Hepatocyte (in vitro differentiated cells): ENCODE data around the gene MAPKAP1. TPM values are rescaled to one million over a fixed set of nuclear protein-coding genes. Genes with fewer than 3 reads are reported as not detected.
A peak's percentile ranks its signal among the peaks of the same experiment; 100 is the strongest.

Experiments used
- DNase-seq: peaks from one replicate; pipeline ENCODE4 v3.0.0-alpha.2; 2016; ENCODE audit warnings: low spot score
- H2AFZ ChIP-seq: fragments of 200-600 bp; sonication (generic); 2 replicates; pipeline ENCODE4 v1.6.0; 2016; ENCODE audit warnings: antibody characterized with exemption, mild to moderate bottlenecking
- H3K27ac ChIP-seq: fragments of 200-600 bp; sonication (generic); 2 replicates; pipeline ENCODE4 v1.5.1; 2016; ENCODE audit warnings: mild to moderate bottlenecking
- H3K27me3 ChIP-seq: fragments of 200-600 bp; sonication (generic); 2 replicates; pipeline ENCODE4 v1.6.1; 2016
- H3K36me3 ChIP-seq: fragments of 200-600 bp; sonication (generic); replicated peaks from 2 replicates; pipeline ENCODE4 v1.5.1; 2016; ENCODE audit warnings: low read depth; ENCODE audit not compliant: insufficient read depth
- H3K4me1 ChIP-seq: fragments of 200-600 bp; sonication (generic); 2 replicates; pipeline ENCODE4 v1.5.1; 2016; ENCODE audit warnings: mild to moderate bottlenecking, moderate library complexity; ENCODE audit not compliant: insufficient read depth
- H3K4me2 ChIP-seq: fragments of 200-600 bp; sonication (generic); 2 replicates; pipeline ENCODE4 v1.6.0; 2016
- H3K4me3 ChIP-seq: fragments of 200-600 bp; sonication (generic); 2 replicates; pipeline ENCODE4 v1.5.1; 2016; ENCODE audit warnings: mild to moderate bottlenecking
- H3K79me2 ChIP-seq: fragments of 200-600 bp; sonication (generic); 2 replicates; pipeline ENCODE4 v1.6.0; 2017; ENCODE audit warnings: mild to moderate bottlenecking
- H3K9me2 ChIP-seq: fragments of 200-600 bp; sonication (generic); replicated peaks from 2 replicates; pipeline ENCODE4 v1.6.0; 2017; ENCODE audit warnings: mild to moderate bottlenecking; ENCODE audit not compliant: insufficient read depth
- H3K9me3 ChIP-seq: fragments of 200-600 bp; sonication (generic); 2 replicates; pipeline ENCODE4 v1.5.1; 2016; ENCODE audit warnings: low read depth, mild to moderate bottlenecking
- H4K20me1 ChIP-seq: fragments of 200-600 bp; sonication (generic); 2 replicates; pipeline ENCODE4 v1.6.0; 2016; ENCODE audit warnings: mild to moderate bottlenecking; ENCODE audit not compliant: insufficient read depth, poor library complexity, severe bottlenecking
- EZH2 ChIP-seq: fragments of 200-600 bp; sonication (generic); IDR thresholded peaks from 2 replicates; pipeline ENCODE4 v1.6.1; 2016; ENCODE audit warnings: antibody characterized with exemption, mild to moderate bottlenecking, borderline replicate concordance
- EZH2phosphoT487 ChIP-seq: fragments of 200-600 bp; sonication (generic); IDR thresholded peaks from one replicate; pipeline ENCODE4 v1.6.1; 2018; ENCODE audit warnings: antibody characterized with exemption, mild to moderate bottlenecking, low read depth, moderate library complexity; ENCODE audit not compliant: unreplicated experiment, severe bottlenecking
- WGBS: methylation state at CpG from one replicate; pipeline ENCODE4 v1.1.6; 2016; ENCODE audit warnings: low lambda C conversion rate; ENCODE audit errors: missing lambda C conversion rate; 5-methylcytosine and 5-hydroxymethylcytosine counted together
- polyA plus RNA-seq: library from polyadenylated mRNA; unstranded; fragments of >200 nt; fragmentation: Nextera tagmentation; extraction: Ambion mirVana; gene quantifications from 2 replicates; pipeline ENCODE4 v1.2.1, GENCODE V29; 2016
- total RNA-seq: library from RNA; depleted of rRNA; stranded (reverse); fragments of >200 nt; gene quantifications from 2 replicates; pipeline ENCODE4 v1.2.3, GENCODE V29; 2014
- TF ChIP-seq, protein P1 (sequence below): fragments of 200-600 bp; sonication (generic); IDR thresholded peaks from 2 replicates; pipeline ENCODE4 v1.5.1; 2016; ENCODE audit warnings: antibody characterized with exemption, mild to moderate bottlenecking; ENCODE audit not compliant: poor library complexity

MAPKAP1 gene
- total and polyA plus RNA-seq, 2 experiments from 2014 or later = 74.5 to 79.4 TPM

DNA sequence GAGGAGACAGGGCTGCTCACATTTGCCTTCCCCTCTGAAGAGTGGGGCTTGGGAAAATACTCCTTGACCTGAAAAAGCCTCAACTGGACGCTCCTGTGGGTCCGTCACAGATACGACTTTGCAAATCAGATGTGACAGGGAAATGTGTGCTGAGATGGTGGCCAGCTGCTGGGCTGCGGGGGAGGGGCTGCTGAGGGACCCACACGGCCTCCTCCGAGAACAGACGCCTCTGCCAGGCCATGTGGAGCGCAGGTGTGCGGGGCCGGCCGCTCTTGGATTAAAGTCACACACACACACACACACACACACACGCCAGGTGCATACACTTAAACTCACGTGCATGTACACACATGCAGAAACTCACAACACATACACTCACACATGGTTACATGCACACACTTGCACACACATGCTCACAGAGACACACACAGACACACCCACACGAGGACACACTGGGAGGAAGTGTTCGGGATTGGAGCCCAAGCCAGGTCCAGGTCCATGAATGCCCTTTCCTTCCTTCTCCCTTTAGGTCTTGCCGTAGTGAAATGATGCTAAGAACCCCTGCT is 278.0 kb downstream of the MAPKAP1 start:
- TF ChIP-seq EZH2phosphoT487 (no peak), EZH2 (no peak)
- TF ChIP-seq, protein P1, sequence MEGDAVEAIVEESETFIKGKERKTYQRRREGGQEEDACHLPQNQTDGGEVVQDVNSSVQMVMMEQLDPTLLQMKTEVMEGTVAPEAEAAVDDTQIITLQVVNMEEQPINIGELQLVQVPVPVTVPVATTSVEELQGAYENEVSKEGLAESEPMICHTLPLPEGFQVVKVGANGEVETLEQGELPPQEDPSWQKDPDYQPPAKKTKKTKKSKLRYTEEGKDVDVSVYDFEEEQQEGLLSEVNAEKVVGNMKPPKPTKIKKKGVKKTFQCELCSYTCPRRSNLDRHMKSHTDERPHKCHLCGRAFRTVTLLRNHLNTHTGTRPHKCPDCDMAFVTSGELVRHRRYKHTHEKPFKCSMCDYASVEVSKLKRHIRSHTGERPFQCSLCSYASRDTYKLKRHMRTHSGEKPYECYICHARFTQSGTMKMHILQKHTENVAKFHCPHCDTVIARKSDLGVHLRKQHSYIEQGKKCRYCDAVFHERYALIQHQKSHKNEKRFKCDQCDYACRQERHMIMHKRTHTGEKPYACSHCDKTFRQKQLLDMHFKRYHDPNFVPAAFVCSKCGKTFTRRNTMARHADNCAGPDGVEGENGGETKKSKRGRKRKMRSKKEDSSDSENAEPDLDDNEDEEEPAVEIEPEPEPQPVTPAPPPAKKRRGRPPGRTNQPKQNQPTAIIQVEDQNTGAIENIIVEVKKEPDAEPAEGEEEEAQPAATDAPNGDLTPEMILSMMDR = no peak
- H3K27me3 ChIP-seq = no peaks in the 10 kb centered on the region
- no peak overlapping the region for H3K4me2 ChIP-seq
- H3K4me1 ChIP-seq = no peaks in the 10 kb centered on the region
- no peaks in the 10 kb centered on the region for H3K9me2 ChIP-seq
- no peaks in the 10 kb centered on the region for H3K9me3 ChIP-seq
- WGBS = 70% methylated on average over 16 of the region's 16 CpGs
- no peak overlapping the region for H2AFZ ChIP-seq
- no peaks in the 10 kb centered on the region for H4K20me1 ChIP-seq
- no peak overlapping the region for H3K27ac ChIP-seq
- DNase-seq = no peak
- H3K36me3 ChIP-seq = no peaks in the 10 kb centered on the region
- no peak overlapping the region for H3K4me3 ChIP-seq
- H3K79me2 ChIP-seq = no peaks in the 10 kb centered on the region

DNA sequence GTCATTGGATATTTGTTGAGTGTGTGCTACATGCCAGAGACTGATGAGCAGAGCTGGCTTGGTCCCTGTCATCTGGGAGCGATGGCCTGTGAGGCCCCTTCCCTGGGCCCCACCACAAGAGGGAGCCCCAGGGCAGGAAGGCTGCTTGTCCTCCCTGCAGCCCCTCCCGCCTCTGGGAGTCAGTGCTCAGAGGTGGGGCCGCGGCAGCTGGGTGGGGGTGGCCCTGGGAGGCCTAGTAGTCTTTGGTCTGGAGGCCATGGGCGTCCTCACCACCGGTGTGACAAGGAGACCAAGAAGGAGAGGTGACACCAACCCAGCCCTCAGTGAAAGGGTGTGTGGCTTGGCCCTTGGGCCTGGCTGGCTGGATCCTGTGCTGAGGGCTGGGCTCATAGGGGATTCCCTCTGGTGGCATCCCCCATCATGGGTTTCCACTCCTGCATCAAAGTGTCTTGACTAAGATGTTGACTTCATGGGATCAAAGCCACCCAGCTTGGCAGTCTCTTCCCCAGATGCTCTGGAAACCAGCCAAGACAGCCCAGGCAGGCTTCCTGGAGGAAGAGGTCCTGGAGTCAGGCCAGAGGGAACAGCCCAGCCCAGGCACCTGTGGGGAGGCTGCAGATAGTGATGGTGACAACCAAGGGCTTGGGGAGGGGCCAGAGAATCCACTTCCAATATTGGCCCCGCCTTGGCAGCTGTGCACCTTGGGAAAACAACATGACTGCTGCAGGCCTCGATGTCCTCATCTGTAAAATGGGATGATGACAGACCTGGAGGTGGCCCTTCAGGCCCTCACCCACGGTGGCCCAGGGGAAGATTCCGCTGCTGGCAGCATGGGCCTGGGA is 278.7 kb downstream of the MAPKAP1 start:
- H3K79me2 ChIP-seq = no peaks in the 10 kb centered on the region
- no peak overlapping the region for H3K4me2 ChIP-seq
- H3K27me3 ChIP-seq = no peaks in the 10 kb centered on the region
- H3K4me3 ChIP-seq = no peak overlapping the region
- H3K9me3 ChIP-seq = no peaks in the 10 kb centered on the region
- DNase-seq = no peak
- no peaks in the 10 kb centered on the region for H3K4me1 ChIP-seq
- WGBS = 93% methylated on average over 9 of the region's 10 CpGs
- TF ChIP-seq EZH2 (no peak), EZH2phosphoT487 (no peak)
- TF ChIP-seq, protein P1 = peak; percentile 22
- H4K20me1 ChIP-seq = no peaks in the 10 kb centered on the region
- no peaks in the 10 kb centered on the region for H3K36me3 ChIP-seq
- H3K27ac ChIP-seq = no peak overlapping the region
- no peaks in the 10 kb centered on the region for H3K9me2 ChIP-seq
- H2AFZ ChIP-seq = no peak overlapping the region

DNA sequence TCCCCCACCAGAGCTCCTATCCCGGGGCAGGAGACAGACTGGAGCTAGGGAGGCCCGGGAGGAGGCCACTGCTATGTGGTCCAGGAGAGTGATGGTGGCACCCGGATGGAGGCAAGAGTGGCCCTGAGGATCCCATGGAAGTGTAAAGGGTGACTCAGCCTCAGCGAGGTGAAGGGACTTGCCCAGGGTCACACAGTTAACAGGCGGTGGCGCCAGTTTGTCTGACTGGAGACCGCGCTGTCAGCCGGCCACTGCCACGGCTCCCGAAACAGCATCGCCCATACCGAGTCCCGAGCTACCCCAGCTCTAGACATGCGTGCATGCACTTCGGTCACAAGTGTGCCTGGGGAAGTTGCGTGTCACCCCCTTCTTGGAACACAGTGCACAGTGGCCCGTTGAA is 279.5 kb downstream of the MAPKAP1 start:
- 93% methylated on average over 18 of the region's 18 CpGs for WGBS

More for the DNA sequence above, 279.5 kb downstream of the MAPKAP1 start:
- TF ChIP-seq, protein P1 = no peak
- no peak for TF ChIP-seq EZH2
- H4K20me1 ChIP-seq = no peaks in the 10 kb centered on the region
- H3K9me3 ChIP-seq = no peaks in the 10 kb centered on the region
- no peaks in the 10 kb centered on the region for H3K4me1 ChIP-seq
- H3K79me2 ChIP-seq = no peaks in the 10 kb centered on the region
- no peak for DNase-seq
- H3K4me2 ChIP-seq = no peak overlapping the region
- H3K27ac ChIP-seq = no peak overlapping the region
- H3K27me3 ChIP-seq = no peaks in the 10 kb centered on the region
- no peak overlapping the region for H3K4me3 ChIP-seq
- no peak overlapping the region for H2AFZ ChIP-seq
- H3K36me3 ChIP-seq = no peaks in the 10 kb centered on the region
- H3K9me2 ChIP-seq = no peaks in the 10 kb centered on the region
